SK-N-SH (cell line): ENCODE data around the gene LDB2. TPM values are rescaled to one million over a fixed set of nuclear protein-coding genes. Genes with fewer than 3 reads are reported as not detected.

Experiments used
- CTCF ChIA-PET: fragments of 300-600, 350-600 bp; formaldehyde crosslinking; extraction: SDS; loops from one replicate; lab custom pipeline; 2021; lab: Yijun Ruan, JAX
- POLR2A ChIA-PET: fragments of 350-600 bp; sonication (Branson Sonifier 250); formaldehyde crosslinking; extraction: SDS; loops from one replicate; lab custom pipeline; 2020; ENCODE audit warnings: antibody characterized with exemption, inconsistent platforms; lab: Yijun Ruan, JAX
- DNase-seq: peaks from one replicate; pipeline ENCODE4 v3.0.0; 2012
- H2AFZ ChIP-seq: fragments of 200-600 bp; sonication (generic); 2 replicates; pipeline ENCODE4 v1.8.1; 2016; ENCODE audit warnings: antibody characterized with exemption, mild to moderate bottlenecking, low read depth
- H3F3A ChIP-seq: fragments of 200-600 bp; sonication (generic); replicated peaks from 2 replicates; pipeline ENCODE3; 2016; ENCODE audit warnings: antibody characterized with exemption, mild to moderate bottlenecking; ENCODE audit not compliant: insufficient read depth
- H3K27ac ChIP-seq, 2 experiments: fragments of 200-500 bp in 1 of 2; fragments of 200-600 bp in 1 of 2; sonication (Bioruptor generic) in 1 of 2; sonication (generic), shearing (Covaris generic) in 1 of 2; 2 replicates each; pipeline versions ENCODE4 v1.5.1 to v1.6.1; 2014 to 2016; ENCODE audit warnings: low read depth in 2 of 2, inconsistent platforms in 1 of 2, low read length in 1 of 2, mild to moderate bottlenecking in 1 of 2, mixed read lengths in 1 of 2
- H3K27me3 ChIP-seq: fragments of 200-600 bp; sonication (generic), shearing (Covaris generic); 2 replicates; pipeline ENCODE4 v1.6.1; 2016; ENCODE audit warnings: mixed run types; ENCODE audit not compliant: insufficient read depth
- H3K36me3 ChIP-seq, 2 experiments: fragments of 200-500 bp in 1 of 2; fragments of 200-600 bp in 1 of 2; sonication (Bioruptor generic) in 1 of 2; sonication (generic) in 1 of 2; replicated peaks in 1 of 2; 2 replicates each; pipeline versions ENCODE3 to v1.5.1; 2014 to 2016; ENCODE audit warnings: low read length in 1 of 2, mild to moderate bottlenecking in 1 of 2; ENCODE audit not compliant: insufficient read depth in 2 of 2, control insufficient read depth in 1 of 2
- H3K4me1 ChIP-seq, 2 experiments: fragments of 200-500 bp in 1 of 2; fragments of 200-600 bp in 1 of 2; sonication (Bioruptor generic) in 1 of 2; sonication (generic), shearing (Covaris generic) in 1 of 2; 2 replicates each; pipeline versions ENCODE4 v1.5.1 to v1.6.1; 2014 to 2016; ENCODE audit warnings: low read depth in 1 of 2, low read length in 1 of 2, mixed run types in 1 of 2; ENCODE audit not compliant: insufficient read depth in 2 of 2, control insufficient read depth in 1 of 2
- H3K4me2 ChIP-seq: fragments of 200-600 bp; sonication (generic), shearing (Covaris generic); 2 replicates; pipeline ENCODE4 v1.6.1; 2017; ENCODE audit warnings: mixed run types
- H3K4me3 ChIP-seq, 2 experiments: fragments of 200-500 bp in 1 of 2; fragments of 200-600 bp in 1 of 2; sonication (Bioruptor generic) in 1 of 2; sonication (generic), shearing (Covaris generic) in 1 of 2; 2 replicates each; pipeline versions ENCODE4 v1.5.1 to v1.8.1; 2014 to 2016; ENCODE audit warnings: low read depth in 2 of 2, inconsistent platforms in 1 of 2, low read length in 1 of 2, mild to moderate bottlenecking in 1 of 2, mixed read lengths in 1 of 2, moderate library complexity in 1 of 2
- H3K79me2 ChIP-seq: fragments of 200-600 bp; sonication (generic); 2 replicates; pipeline ENCODE4 v1.8.1; 2017; ENCODE audit warnings: mild to moderate bottlenecking; ENCODE audit not compliant: insufficient read depth
- H3K9ac ChIP-seq: fragments of 200-600 bp; sonication (generic); 2 replicates; pipeline ENCODE4 v1.6.1; 2017; ENCODE audit warnings: mixed run types
- H3K9me2 ChIP-seq: fragments of 200-600 bp; sonication (generic); 2 replicates; pipeline ENCODE4 v1.6.1; 2017; ENCODE audit warnings: mixed run types
- H3K9me3 ChIP-seq: fragments of 200-600 bp; sonication (generic); 2 replicates; pipeline ENCODE4 v1.6.1; 2017; ENCODE audit warnings: mixed run types, mild to moderate bottlenecking, moderate library complexity
- H4K20me1 ChIP-seq: fragments of 200-600 bp; sonication (generic); 2 replicates; pipeline ENCODE4 v1.6.1; 2017; ENCODE audit warnings: mild to moderate bottlenecking, mixed run types; ENCODE audit not compliant: insufficient read depth
- EP300 ChIP-seq, 2 experiments: IDR thresholded peaks; 2 replicates each; pipeline versions ENCODE4 v1.4.0 to v1.6.1; 2012; ENCODE audit warnings: borderline replicate concordance in 1 of 2, low read depth in 1 of 2, low read length in 1 of 2
- FOXJ3 ChIP-seq: sonication (generic); formaldehyde crosslinking; IDR thresholded peaks from 2 replicates; pipeline ENCODE4 v1.5.1; 2020; ENCODE audit warnings: mild to moderate bottlenecking, missing genetic modification reagents
- GATA2 ChIP-seq: sonication (generic); formaldehyde crosslinking; IDR thresholded peaks from 2 replicates; pipeline ENCODE4 v1.5.0; 2020; ENCODE audit warnings: mild to moderate bottlenecking, missing genetic modification reagents
- NFIC ChIP-seq: IDR thresholded peaks from 2 replicates; pipeline ENCODE4 v1.4.0; 2012; ENCODE audit warnings: borderline replicate concordance
- NRF1 ChIP-seq: IDR thresholded peaks from 2 replicates; pipeline ENCODE4 v1.6.1; 2012; ENCODE audit warnings: low read depth, mild to moderate bottlenecking, low read length
- POLR2AphosphoS5 ChIP-seq: IDR thresholded peaks from 2 replicates; pipeline ENCODE4 v1.6.1; 2012; ENCODE audit warnings: low read depth, low read length
- RAD21 ChIP-seq: IDR thresholded peaks from 2 replicates; pipeline ENCODE4 v1.6.1; 2012; ENCODE audit warnings: mild to moderate bottlenecking, low read length
- RCOR1 ChIP-seq: fragments of 150-350 bp; IDR thresholded peaks from 2 replicates; pipeline ENCODE4 v1.6.1; 2017; ENCODE audit warnings: antibody characterized with exemption, low read length
- SIN3A ChIP-seq: IDR thresholded peaks from 2 replicates; pipeline ENCODE4 v1.6.1; 2012; ENCODE audit warnings: low read depth, mild to moderate bottlenecking, low read length, moderate library complexity, borderline replicate concordance
- YY1 ChIP-seq: IDR thresholded peaks from 2 replicates; pipeline ENCODE4 v1.4.0; 2012; ENCODE audit warnings: low read depth, mild to moderate bottlenecking
- WGBS: methylation state at CpG from one replicate; pipeline ENCODE4 v1.1.6; 2017; ENCODE audit warnings: low lambda C conversion rate; 5-methylcytosine and 5-hydroxymethylcytosine counted together
- polyA plus RNA-seq, 3 experiments: library from polyadenylated mRNA; depleted of rRNA; stranded (reverse); fragments of >200 nt; gene quantifications; 2 replicates each; pipeline ENCODE4 v1.2.3, GENCODE V29; 2012
- TF ChIP-seq, protein P1 (sequence below): IDR thresholded peaks from 2 replicates; pipeline ENCODE4 v1.4.0; 2012; ENCODE audit warnings: low read depth
- TF ChIP-seq, protein P2 (sequence below): IDR thresholded peaks from 2 replicates; pipeline ENCODE4 v1.6.1; 2012; ENCODE audit warnings: mild to moderate bottlenecking, low read depth, low read length, moderate library complexity
- TF ChIP-seq, protein P3 (sequence below): fragments of 150-350 bp; IDR thresholded peaks from 2 replicates; pipeline ENCODE4 v1.6.1; 2017; ENCODE audit warnings: antibody characterized with exemption, low read length, low read depth, borderline replicate concordance
- TF ChIP-seq, protein P4 (sequence below): IDR thresholded peaks from 2 replicates; pipeline ENCODE4; 2012
- TF ChIP-seq, protein P5 (sequence below): IDR thresholded peaks from 2 replicates; pipeline ENCODE4 v1.4.0; 2012; ENCODE audit warnings: low read depth, borderline replicate concordance

LDB2 gene
- polyA plus RNA-seq, 1 of the 3 experiments (the other 2 are of a cell fraction): 11.0 TPM

DNA sequence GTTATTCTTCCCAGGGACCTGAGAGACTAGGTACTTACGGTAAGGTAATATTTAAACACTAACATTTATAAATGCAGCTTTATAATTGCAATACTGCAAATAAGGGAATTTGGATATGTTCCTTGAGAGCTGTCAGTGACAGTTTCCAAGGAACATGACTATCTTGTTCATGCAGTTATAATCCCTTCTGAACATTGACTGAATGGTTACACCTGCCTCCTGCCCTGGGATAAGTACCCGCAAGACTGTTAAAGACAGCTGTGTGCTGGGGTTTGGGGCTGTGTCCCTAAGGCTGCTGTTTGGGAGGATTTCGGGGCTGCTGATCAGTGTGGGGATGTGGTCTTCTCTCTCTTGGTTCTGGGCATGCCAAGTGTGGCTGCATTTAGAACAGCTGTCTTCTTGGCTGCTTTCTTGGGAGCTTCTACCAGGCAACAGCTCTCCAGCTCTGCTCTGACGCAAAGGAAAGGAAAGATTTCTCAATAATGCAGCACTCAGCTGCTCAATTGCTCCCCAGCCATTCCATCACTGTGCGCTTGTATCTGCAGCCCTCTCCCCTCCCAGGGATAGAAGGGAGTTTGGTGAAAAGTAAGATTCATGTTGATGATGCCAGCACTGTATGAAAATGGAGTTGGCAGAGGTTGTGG lies 373.4 kb downstream of the LDB2 start:
- H2AFZ ChIP-seq: no peak overlapping the region
- no peak overlapping the region for H3K4me2 ChIP-seq
- no peaks in the 10 kb centered on the region for H3F3A ChIP-seq
- no peaks in the 10 kb centered on the region for H3K36me3 ChIP-seq
- peaks cover 0 to 9% of the 10 kb centered on the region in 2 experiments; a peak in 2 of 4 replicates for H3K4me1 ChIP-seq
- no peaks in the 10 kb centered on the region for H3K9me2 ChIP-seq
- H3K79me2 ChIP-seq: no peaks in the 10 kb centered on the region
- WGBS: 64% methylated on average over 4 of the region's 5 CpGs
- DNase-seq: no peak
- no peaks in the 10 kb centered on the region for H3K27me3 ChIP-seq
- ChIA-PET CTCF (interaction anchor here (1.3 kb wide), 1 partner anchor 9 kb away, joined by 8 read pairs; no protein-coding TSS in a partner anchor), POLR2A (no interaction called here)
- no peak overlapping the region for H3K27ac ChIP-seq
- H4K20me1 ChIP-seq: no peaks in the 10 kb centered on the region
- no peak overlapping the region for H3K4me3 ChIP-seq
- no peak overlapping the region for H3K9ac ChIP-seq
- no peaks in the 10 kb centered on the region for H3K9me3 ChIP-seq
- TF ChIP-seq, protein P1, sequence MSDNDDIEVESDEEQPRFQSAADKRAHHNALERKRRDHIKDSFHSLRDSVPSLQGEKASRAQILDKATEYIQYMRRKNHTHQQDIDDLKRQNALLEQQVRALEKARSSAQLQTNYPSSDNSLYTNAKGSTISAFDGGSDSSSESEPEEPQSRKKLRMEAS: no peak
- TF ChIP-seq POLR2AphosphoS5 (no peak), NRF1 (no peak), RCOR1 (no peak), FOXJ3 (no peak), YY1 (no peak), GATA2 (no peak), NFIC (no peak), RAD21 (no peak), SIN3A (no peak), EP300 (IDR thresholded peaks at IDR 0.05; ENCODE audit: borderline replicate concordance in 1 of 2, low read depth in 1 of 2, low read length in 1 of 2) (no peak)
- TF ChIP-seq, protein P2, sequence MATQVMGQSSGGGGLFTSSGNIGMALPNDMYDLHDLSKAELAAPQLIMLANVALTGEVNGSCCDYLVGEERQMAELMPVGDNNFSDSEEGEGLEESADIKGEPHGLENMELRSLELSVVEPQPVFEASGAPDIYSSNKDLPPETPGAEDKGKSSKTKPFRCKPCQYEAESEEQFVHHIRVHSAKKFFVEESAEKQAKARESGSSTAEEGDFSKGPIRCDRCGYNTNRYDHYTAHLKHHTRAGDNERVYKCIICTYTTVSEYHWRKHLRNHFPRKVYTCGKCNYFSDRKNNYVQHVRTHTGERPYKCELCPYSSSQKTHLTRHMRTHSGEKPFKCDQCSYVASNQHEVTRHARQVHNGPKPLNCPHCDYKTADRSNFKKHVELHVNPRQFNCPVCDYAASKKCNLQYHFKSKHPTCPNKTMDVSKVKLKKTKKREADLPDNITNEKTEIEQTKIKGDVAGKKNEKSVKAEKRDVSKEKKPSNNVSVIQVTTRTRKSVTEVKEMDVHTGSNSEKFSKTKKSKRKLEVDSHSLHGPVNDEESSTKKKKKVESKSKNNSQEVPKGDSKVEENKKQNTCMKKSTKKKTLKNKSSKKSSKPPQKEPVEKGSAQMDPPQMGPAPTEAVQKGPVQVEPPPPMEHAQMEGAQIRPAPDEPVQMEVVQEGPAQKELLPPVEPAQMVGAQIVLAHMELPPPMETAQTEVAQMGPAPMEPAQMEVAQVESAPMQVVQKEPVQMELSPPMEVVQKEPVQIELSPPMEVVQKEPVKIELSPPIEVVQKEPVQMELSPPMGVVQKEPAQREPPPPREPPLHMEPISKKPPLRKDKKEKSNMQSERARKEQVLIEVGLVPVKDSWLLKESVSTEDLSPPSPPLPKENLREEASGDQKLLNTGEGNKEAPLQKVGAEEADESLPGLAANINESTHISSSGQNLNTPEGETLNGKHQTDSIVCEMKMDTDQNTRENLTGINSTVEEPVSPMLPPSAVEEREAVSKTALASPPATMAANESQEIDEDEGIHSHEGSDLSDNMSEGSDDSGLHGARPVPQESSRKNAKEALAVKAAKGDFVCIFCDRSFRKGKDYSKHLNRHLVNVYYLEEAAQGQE: no peak
- TF ChIP-seq, protein P3, sequence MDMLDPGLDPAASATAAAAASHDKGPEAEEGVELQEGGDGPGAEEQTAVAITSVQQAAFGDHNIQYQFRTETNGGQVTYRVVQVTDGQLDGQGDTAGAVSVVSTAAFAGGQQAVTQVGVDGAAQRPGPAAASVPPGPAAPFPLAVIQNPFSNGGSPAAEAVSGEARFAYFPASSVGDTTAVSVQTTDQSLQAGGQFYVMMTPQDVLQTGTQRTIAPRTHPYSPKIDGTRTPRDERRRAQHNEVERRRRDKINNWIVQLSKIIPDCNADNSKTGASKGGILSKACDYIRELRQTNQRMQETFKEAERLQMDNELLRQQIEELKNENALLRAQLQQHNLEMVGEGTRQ: no peak
- TF ChIP-seq, protein P4, sequence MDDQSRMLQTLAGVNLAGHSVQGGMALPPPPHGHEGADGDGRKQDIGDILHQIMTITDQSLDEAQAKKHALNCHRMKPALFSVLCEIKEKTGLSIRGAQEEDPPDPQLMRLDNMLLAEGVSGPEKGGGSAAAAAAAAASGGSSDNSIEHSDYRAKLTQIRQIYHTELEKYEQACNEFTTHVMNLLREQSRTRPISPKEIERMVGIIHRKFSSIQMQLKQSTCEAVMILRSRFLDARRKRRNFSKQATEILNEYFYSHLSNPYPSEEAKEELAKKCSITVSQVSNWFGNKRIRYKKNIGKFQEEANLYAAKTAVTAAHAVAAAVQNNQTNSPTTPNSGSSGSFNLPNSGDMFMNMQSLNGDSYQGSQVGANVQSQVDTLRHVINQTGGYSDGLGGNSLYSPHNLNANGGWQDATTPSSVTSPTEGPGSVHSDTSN: no peak
- TF ChIP-seq, protein P5, sequence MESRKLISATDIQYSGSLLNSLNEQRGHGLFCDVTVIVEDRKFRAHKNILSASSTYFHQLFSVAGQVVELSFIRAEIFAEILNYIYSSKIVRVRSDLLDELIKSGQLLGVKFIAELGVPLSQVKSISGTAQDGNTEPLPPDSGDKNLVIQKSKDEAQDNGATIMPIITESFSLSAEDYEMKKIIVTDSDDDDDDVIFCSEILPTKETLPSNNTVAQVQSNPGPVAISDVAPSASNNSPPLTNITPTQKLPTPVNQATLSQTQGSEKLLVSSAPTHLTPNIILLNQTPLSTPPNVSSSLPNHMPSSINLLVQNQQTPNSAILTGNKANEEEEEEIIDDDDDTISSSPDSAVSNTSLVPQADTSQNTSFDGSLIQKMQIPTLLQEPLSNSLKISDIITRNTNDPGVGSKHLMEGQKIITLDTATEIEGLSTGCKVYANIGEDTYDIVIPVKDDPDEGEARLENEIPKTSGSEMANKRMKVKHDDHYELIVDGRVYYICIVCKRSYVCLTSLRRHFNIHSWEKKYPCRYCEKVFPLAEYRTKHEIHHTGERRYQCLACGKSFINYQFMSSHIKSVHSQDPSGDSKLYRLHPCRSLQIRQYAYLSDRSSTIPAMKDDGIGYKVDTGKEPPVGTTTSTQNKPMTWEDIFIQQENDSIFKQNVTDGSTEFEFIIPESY: no peak
